ENCODE data around the gene HMMR.

DNA sequence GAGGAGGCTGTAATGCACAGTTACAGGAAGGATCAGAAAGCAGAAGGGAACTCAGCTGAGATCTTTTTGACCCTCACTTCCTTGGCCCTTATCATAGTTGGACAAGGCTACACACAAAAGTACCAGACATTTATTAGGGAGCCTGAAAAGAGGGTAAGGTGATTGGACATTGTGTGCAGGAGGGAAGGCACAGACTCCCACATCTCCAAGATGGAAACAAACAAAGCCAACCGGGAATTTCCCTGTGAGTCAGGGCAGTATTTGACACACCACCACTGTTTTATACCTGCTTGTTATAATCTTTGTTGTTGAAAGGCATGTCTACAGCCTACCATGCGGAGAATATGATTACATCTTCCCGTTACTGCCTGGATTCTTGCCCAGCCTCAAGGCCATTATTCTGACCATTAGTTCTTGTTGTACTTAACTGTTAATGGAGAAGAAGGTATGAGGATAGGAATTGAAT, 26.0 kb upstream of the HMMR start:
- TF ChIP-seq, protein P1, sequence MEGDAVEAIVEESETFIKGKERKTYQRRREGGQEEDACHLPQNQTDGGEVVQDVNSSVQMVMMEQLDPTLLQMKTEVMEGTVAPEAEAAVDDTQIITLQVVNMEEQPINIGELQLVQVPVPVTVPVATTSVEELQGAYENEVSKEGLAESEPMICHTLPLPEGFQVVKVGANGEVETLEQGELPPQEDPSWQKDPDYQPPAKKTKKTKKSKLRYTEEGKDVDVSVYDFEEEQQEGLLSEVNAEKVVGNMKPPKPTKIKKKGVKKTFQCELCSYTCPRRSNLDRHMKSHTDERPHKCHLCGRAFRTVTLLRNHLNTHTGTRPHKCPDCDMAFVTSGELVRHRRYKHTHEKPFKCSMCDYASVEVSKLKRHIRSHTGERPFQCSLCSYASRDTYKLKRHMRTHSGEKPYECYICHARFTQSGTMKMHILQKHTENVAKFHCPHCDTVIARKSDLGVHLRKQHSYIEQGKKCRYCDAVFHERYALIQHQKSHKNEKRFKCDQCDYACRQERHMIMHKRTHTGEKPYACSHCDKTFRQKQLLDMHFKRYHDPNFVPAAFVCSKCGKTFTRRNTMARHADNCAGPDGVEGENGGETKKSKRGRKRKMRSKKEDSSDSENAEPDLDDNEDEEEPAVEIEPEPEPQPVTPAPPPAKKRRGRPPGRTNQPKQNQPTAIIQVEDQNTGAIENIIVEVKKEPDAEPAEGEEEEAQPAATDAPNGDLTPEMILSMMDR (conservative IDR thresholded peaks at IDR 0.05 in 1 of 2, IDR thresholded peaks at IDR 0.05 in 1 of 2; ENCODE audit: extremely low read depth in 1 of 2, insufficient read depth in 1 of 2, low read depth in 1 of 2, low read length in 2 of 2), result no peak
- no peak for TF ChIP-seq EZH2 (IDR thresholded peaks at IDR 0.05; ENCODE audit: borderline replicate concordance, low read length)
